ENCODE measurements around the gene TRIM45. TPM values are rescaled to one million over a fixed set of nuclear protein-coding genes. Genes with fewer than 3 reads are reported as not detected.

The TRIM45 gene
- total RNA-seq, 1 experiment from 2014 or later = 2.3 TPM

GRCh38 chr1:117146072-117146471 is 24.5 kb upstream of the TRIM45 start:
- peak overlapping the region; percentile 82 for H3K27ac ChIP-seq

GRCh38 chr1:117143871-117144270 is 22.3 kb upstream of the TRIM45 start:
- Histone ChIP-seq H3K27ac (no peak overlapping the region), H3K36me3 (no peaks in the 10 kb centered on the region)
- DNase-seq (ENCODE audit: low read depth in 1 of 2, low spot score in 2 of 2) = no peak

More at GRCh38 chr1:117146072-117146471, 24.5 kb upstream of the TRIM45 start:
- no peaks in the 10 kb centered on the region for H3K9me3 ChIP-seq (replicated peaks)
- DNase-seq (ENCODE audit: low read depth in 1 of 2, low spot score in 2 of 2) = no peak
- H3K36me3 ChIP-seq = no peaks in the 10 kb centered on the region
- no peak overlapping the region for H3K4me3 ChIP-seq
- H3K27me3 ChIP-seq (replicated peaks) = no peaks in the 10 kb centered on the region
- peaks cover 29% of the 10 kb centered on the region for H3K4me1 ChIP-seq (replicated peaks)

GRCh38 chr1:117143172-117143571 is 21.6 kb upstream of the TRIM45 start:
- Histone ChIP-seq H3K4me1 (replicated peaks) (peaks cover 28% of the 10 kb centered on the region), H3K27ac (no peak overlapping the region), H3K9me3 (replicated peaks) (no peaks in the 10 kb centered on the region), H3K27me3 (replicated peaks) (no peaks in the 10 kb centered on the region), H3K4me3 (no peak overlapping the region), H3K36me3 (no peaks in the 10 kb centered on the region)
- DNase-seq (ENCODE audit: low read depth in 1 of 2, low spot score in 2 of 2) = no peak

More at GRCh38 chr1:117143871-117144270, 22.3 kb upstream of the TRIM45 start:
- Histone ChIP-seq H3K9me3 (replicated peaks) (no peaks in the 10 kb centered on the region), H3K27me3 (replicated peaks) (no peaks in the 10 kb centered on the region), H3K4me3 (no peak overlapping the region), H3K4me1 (replicated peaks) (peaks cover 29% of the 10 kb centered on the region)

GRCh38 chr1:117142200-117142599 is 20.7 kb upstream of the TRIM45 start:
- no peak overlapping the region for H3K27ac ChIP-seq
- H3K4me3 ChIP-seq = no peak overlapping the region
- no peaks in the 10 kb centered on the region for H3K27me3 ChIP-seq (replicated peaks)
- no peaks in the 10 kb centered on the region for H3K9me3 ChIP-seq (replicated peaks)
- H3K4me1 ChIP-seq (replicated peaks) = peaks cover 18% of the 10 kb centered on the region
- H3K36me3 ChIP-seq = no peaks in the 10 kb centered on the region
- no peak for DNase-seq (ENCODE audit: low read depth in 1 of 2, low spot score in 2 of 2)

- peaks cover 5% of the 10 kb centered on the region; the same call in 1 of the 2 replicates for H3K4me1 ChIP-seq (replicated peaks)
- DNase-seq (ENCODE audit: low read depth in 1 of 2, low spot score in 2 of 2) = no peak
- no peaks in the 10 kb centered on the region for H3K36me3 ChIP-seq
- H3K27ac ChIP-seq = no peak overlapping the region
- no peak overlapping the region for H3K4me3 ChIP-seq
- no peaks in the 10 kb centered on the region for H3K27me3 ChIP-seq (replicated peaks)
- H3K9me3 ChIP-seq (replicated peaks) = no peaks in the 10 kb centered on the region
These were observed 17.0 kb upstream of the TRIM45 start for GRCh38 chr1:117138561-117138960.

- no peak for DNase-seq (ENCODE audit: low read depth in 1 of 2, low spot score in 2 of 2)
- Histone ChIP-seq H3K36me3 (no peaks in the 10 kb centered on the region), H3K27me3 (replicated peaks) (no peaks in the 10 kb centered on the region), H3K4me3 (no peak overlapping the region), H3K4me1 (replicated peaks) (peaks cover 5% of the 10 kb centered on the region; the same call in 1 of the 2 replicates), H3K27ac (no peak overlapping the region), H3K9me3 (replicated peaks) (no peaks in the 10 kb centered on the region)
These were observed 16.6 kb upstream of the TRIM45 start for GRCh38 chr1:117138106-117138505.

GRCh38 chr1:117137281-117137855 is 15.8 kb upstream of the TRIM45 start:
- Histone ChIP-seq H3K27me3 (replicated peaks) (no peaks in the 10 kb centered on the region), H3K9me3 (replicated peaks) (no peaks in the 10 kb centered on the region), H3K4me3 (no peak overlapping the region), H3K36me3 (no peaks in the 10 kb centered on the region), H3K4me1 (replicated peaks) (peaks cover 2% of the 10 kb centered on the region; the same call in 1 of the 2 replicates), H3K27ac (no peak overlapping the region)
- DNase-seq (ENCODE audit: low read depth in 1 of 2, low spot score in 2 of 2) = no peak

GRCh38 chr1:117136749-117137148 is 15.2 kb upstream of the TRIM45 start:
- no peaks in the 10 kb centered on the region for H3K27me3 ChIP-seq (replicated peaks)
- no peaks in the 10 kb centered on the region for H3K9me3 ChIP-seq (replicated peaks)
- no peaks in the 10 kb centered on the region for H3K4me1 ChIP-seq (replicated peaks)
- no peak overlapping the region for H3K27ac ChIP-seq
- no peak overlapping the region for H3K4me3 ChIP-seq
- H3K36me3 ChIP-seq = no peaks in the 10 kb centered on the region
- DNase-seq (ENCODE audit: low read depth in 1 of 2, low spot score in 2 of 2) = no peak

- Histone ChIP-seq H3K27me3 (replicated peaks) (no peaks in the 10 kb centered on the region), H3K4me3 (no peak overlapping the region), H3K9me3 (replicated peaks) (no peaks in the 10 kb centered on the region), H3K4me1 (replicated peaks) (no peaks in the 10 kb centered on the region), H3K27ac (no peak overlapping the region), H3K36me3 (no peaks in the 10 kb centered on the region)
- DNase-seq (ENCODE audit: low read depth in 1 of 2, low spot score in 2 of 2) = no peak
These were observed 13.8 kb upstream of the TRIM45 start for GRCh38 chr1:117135329-117135728.

GRCh38 chr1:117130526-117130925 is 9.0 kb upstream of the TRIM45 start:
- no peaks in the 10 kb centered on the region for H3K27me3 ChIP-seq (replicated peaks)
- H3K27ac ChIP-seq = no peak overlapping the region
- H3K4me1 ChIP-seq (replicated peaks) = no peaks in the 10 kb centered on the region
- H3K9me3 ChIP-seq (replicated peaks) = no peaks in the 10 kb centered on the region
- no peak overlapping the region for H3K4me3 ChIP-seq
- DNase-seq (ENCODE audit: low read depth in 1 of 2, low spot score in 2 of 2) = no peak
- no peaks in the 10 kb centered on the region for H3K36me3 ChIP-seq

- Histone ChIP-seq H3K4me3 (no peak overlapping the region), H3K9me3 (replicated peaks) (no peaks in the 10 kb centered on the region), H3K4me1 (replicated peaks) (no peaks in the 10 kb centered on the region), H3K36me3 (no peaks in the 10 kb centered on the region), H3K27me3 (replicated peaks) (no peaks in the 10 kb centered on the region), H3K27ac (no peak overlapping the region)
- peak in 1 of 2 experiments; percentile 50 for DNase-seq (ENCODE audit: low read depth in 1 of 2, low spot score in 2 of 2)
These were observed 7.0 kb upstream of the TRIM45 start for GRCh38 chr1:117128323-117129079.

- H3K4me1 ChIP-seq (replicated peaks) = no peaks in the 10 kb centered on the region
- no peaks in the 10 kb centered on the region for H3K27me3 ChIP-seq (replicated peaks)
- no peak overlapping the region for H3K27ac ChIP-seq
- H3K36me3 ChIP-seq = no peaks in the 10 kb centered on the region
- H3K4me3 ChIP-seq = no peak overlapping the region
- no peaks in the 10 kb centered on the region for H3K9me3 ChIP-seq (replicated peaks)
- DNase-seq (ENCODE audit: low read depth in 1 of 2, low spot score in 2 of 2) = no peak
These were observed 6.2 kb upstream of the TRIM45 start for GRCh38 chr1:117127795-117128194.

- Histone ChIP-seq H3K4me3 (no peak overlapping the region), H3K27ac (no peak overlapping the region), H3K36me3 (no peaks in the 10 kb centered on the region), H3K27me3 (replicated peaks) (no peaks in the 10 kb centered on the region), H3K9me3 (replicated peaks) (no peaks in the 10 kb centered on the region), H3K4me1 (replicated peaks) (peaks cover 10% of the 10 kb centered on the region)
- no peak for DNase-seq (ENCODE audit: low read depth in 1 of 2, low spot score in 2 of 2)
These were observed 3.1 kb upstream of the TRIM45 start for GRCh38 chr1:117124661-117125060.

GRCh38 chr1:117123274-117123673 is 1.7 kb upstream of the TRIM45 start:
- no peak overlapping the region for H3K27ac ChIP-seq

More at GRCh38 chr1:117123274-117123673, 1.7 kb upstream of the TRIM45 start:
- no peak for DNase-seq (ENCODE audit: low read depth in 1 of 2, low spot score in 2 of 2)
- H3K4me3 ChIP-seq = no peak overlapping the region
- no peaks in the 10 kb centered on the region for H3K27me3 ChIP-seq (replicated peaks)
- no peaks in the 10 kb centered on the region for H3K9me3 ChIP-seq (replicated peaks)
- peaks cover 10% of the 10 kb centered on the region for H3K4me1 ChIP-seq (replicated peaks)
- H3K36me3 ChIP-seq = no peaks in the 10 kb centered on the region
